GM12873 (cell line): ENCODE measurements around the gene TMEM263.

Experiments used
- CTCF ChIP-seq: IDR thresholded peaks from 2 replicates; pipeline ENCODE4 v1.5.1; 2012; ENCODE audit warnings: low read depth, mild to moderate bottlenecking, moderate library complexity, low read length, control low read depth; ENCODE audit not compliant: insufficient read depth; ENCODE audit errors: missing control alignments

The TMEM263 gene

DNA sequence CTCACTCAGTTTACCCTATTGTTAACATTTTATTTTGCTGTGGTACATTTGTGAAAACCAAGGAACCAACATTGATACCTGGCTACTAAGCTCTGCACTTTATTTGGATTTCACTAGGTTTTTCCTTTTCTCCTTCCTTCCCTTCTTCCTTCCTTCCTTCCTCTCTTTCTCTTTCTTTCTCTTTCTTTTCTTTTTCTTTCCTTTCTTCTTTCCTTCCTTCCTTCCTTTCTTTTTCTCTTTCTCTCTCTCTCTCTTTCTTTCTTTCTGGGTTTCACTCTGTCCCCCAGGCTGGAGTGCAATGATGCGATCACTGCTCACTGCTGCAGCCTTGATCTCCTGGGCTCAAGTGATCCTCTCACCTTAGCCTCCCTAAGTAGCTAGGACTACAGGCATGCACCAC lies 29.1 kb upstream of the TMEM263 start:
- TF ChIP-seq CTCF, result no peak

DNA sequence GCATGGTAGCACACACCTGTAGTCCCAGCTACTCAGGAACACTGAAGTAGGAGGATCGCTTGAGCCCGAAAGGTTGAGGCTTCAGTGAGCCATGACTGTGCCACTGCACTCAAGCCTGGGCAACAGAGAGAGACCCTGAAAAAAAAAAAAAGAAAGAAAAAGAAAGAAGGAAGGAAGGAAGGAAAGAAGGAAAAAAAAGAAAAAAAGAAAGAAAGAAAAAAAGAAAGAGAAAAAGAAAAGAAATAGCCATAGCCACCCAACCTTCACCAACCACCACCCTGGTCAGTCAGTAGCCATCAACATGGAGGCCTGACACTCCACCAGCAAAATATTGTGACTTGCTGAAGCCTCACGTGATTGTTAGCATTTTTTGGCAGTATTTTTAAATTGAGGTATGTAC lies 21.4 kb upstream of the TMEM263 start:
- TF ChIP-seq CTCF, result no peak

DNA sequence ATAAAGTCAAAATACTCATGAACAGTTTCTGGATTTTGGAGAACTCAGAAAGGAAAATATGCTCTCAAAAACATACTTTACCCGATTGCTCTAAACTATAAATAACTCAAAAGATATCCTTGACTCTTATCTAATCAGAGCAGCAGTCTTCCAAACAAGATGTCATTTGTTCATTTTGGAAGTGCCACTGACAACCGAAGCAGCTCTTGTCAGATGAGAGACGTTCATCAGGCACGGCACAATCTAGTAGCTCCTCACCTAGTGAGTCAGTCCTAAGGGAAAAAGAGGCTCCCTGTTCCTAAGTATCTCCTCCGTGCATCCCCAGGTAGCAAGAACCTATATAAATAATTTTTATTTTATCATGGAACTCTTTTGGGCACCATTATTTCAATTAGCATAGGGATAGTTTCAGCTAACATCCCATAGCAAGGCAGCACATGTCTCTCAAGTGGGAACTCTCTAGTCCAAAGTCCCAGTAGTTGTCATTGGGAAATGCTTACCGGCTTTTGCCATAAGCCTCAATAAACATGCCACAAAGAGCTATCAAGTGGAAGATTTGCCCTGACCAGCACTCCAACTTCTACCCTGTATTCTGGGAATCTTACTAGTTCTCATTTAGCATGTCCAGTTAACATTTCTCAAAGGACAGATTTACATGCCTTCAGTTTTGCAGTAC lies 14.1 kb upstream of the TMEM263 start:
- TF ChIP-seq CTCF, result no peak

DNA sequence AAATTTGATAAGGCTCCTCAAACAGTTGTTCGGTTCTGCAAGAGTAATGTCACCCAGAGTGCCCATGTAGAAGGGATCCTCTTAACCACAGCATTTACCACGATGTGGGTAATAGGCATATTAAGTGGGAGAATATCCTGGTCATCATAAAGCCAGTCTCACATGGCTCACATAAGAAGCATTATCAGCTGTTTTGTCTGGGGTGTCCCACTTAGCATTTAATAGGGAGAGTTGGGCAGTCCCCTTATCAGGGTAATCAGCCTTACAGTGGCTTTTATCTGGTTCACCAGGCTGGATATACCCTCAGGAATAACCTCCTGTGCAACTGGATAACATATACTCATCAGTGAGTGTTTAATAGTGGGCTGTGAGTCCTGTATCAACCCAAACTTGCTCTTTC lies 12.9 kb upstream of the TMEM263 start:
- TF ChIP-seq CTCF, result no peak

- TF ChIP-seq CTCF, result no peak
Measured at GRCh38 chr12:106945261-106945851, 10.4 kb upstream of the TMEM263 start.

GRCh38 chr12:106947461-106947860 lies 8.2 kb upstream of the TMEM263 start:
- TF ChIP-seq CTCF, result no peak

DNA sequence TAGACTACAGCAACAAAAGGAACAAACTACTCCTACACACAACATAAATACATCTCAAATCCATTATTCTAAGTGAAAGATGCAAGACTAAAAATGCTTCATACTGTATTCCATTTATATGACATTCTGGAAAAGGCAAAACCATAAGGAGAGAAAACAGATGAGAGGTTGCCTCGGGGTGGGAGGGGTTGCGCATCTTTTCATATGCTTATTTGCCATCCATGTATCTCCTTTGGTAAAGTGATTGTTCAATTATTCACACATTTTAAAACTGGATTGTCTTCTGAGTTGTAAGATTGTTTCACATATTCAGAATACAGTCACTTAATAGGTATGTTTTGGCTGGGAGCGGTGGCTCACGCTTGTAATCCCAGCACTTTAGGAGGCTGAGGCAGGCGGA lies 5.1 kb upstream of the TMEM263 start:
- no peak for TF ChIP-seq CTCF
